ENCODE results near the gene CACNA1D. TPM values are rescaled to one million over a fixed set of nuclear protein-coding genes. Genes with fewer than 3 reads are reported as not detected.

The CACNA1D gene
- total and polyA plus RNA-seq, 2 experiments from 2014 or later: 5.2 to 27.8 TPM

GRCh38 chr3:53788038-53788437 lies 293.6 kb downstream of the CACNA1D start:
- no peaks in the 10 kb centered on the region for H4K20me1 ChIP-seq (ENCODE audit: insufficient read depth, poor library complexity, severe bottlenecking)
- H3K9me2 ChIP-seq (replicated peaks; ENCODE audit: insufficient read depth): no peaks in the 10 kb centered on the region
- no peak overlapping the region for H2AFZ ChIP-seq
- no peaks in the 10 kb centered on the region for H3K79me2 ChIP-seq
- DNase-seq (ENCODE audit: low spot score): no peak
- H3K9me3 ChIP-seq (ENCODE audit: low read depth): no peaks in the 10 kb centered on the region
- H3K27me3 ChIP-seq: no peaks in the 10 kb centered on the region
- TF ChIP-seq EZH2 (IDR thresholded peaks at IDR 0.05; ENCODE audit: borderline replicate concordance) (no peak), EZH2phosphoT487 (IDR thresholded peaks at IDR 0.05; ENCODE audit: low read depth, severe bottlenecking, unreplicated experiment) (no peak), CTCF (IDR thresholded peaks at IDR 0.05; ENCODE audit: poor library complexity) (no peak)
- H3K4me3 ChIP-seq: no peak overlapping the region
- H3K4me2 ChIP-seq: no peak overlapping the region
- H3K36me3 ChIP-seq (replicated peaks; ENCODE audit: insufficient read depth, low read depth): no peaks in the 10 kb centered on the region
- no peak overlapping the region for H3K27ac ChIP-seq
- no peaks in the 10 kb centered on the region for H3K4me1 ChIP-seq (ENCODE audit: insufficient read depth)
- 72% methylated on average over 5 of the region's 5 CpGs for WGBS (ENCODE audit: low lambda C conversion rate, missing lambda C conversion rate)

- no peak overlapping the region for H2AFZ ChIP-seq
- no peaks in the 10 kb centered on the region for H3K9me2 ChIP-seq (replicated peaks; ENCODE audit: insufficient read depth)
- H3K27me3 ChIP-seq: no peaks in the 10 kb centered on the region
- WGBS (ENCODE audit: low lambda C conversion rate, missing lambda C conversion rate): 97% methylated on average over 16 of the region's 16 CpGs
- H3K4me1 ChIP-seq (ENCODE audit: insufficient read depth): no peaks in the 10 kb centered on the region
- DNase-seq (ENCODE audit: low spot score): no peak
- H3K27ac ChIP-seq: no peak overlapping the region
- H3K4me2 ChIP-seq: no peak overlapping the region
- H3K36me3 ChIP-seq (replicated peaks; ENCODE audit: insufficient read depth, low read depth): no peaks in the 10 kb centered on the region
- H4K20me1 ChIP-seq (ENCODE audit: insufficient read depth, poor library complexity, severe bottlenecking): no peaks in the 10 kb centered on the region
- TF ChIP-seq EZH2phosphoT487 (IDR thresholded peaks at IDR 0.05; ENCODE audit: low read depth, severe bottlenecking, unreplicated experiment) (no peak), CTCF (IDR thresholded peaks at IDR 0.05; ENCODE audit: poor library complexity) (no peak), EZH2 (IDR thresholded peaks at IDR 0.05; ENCODE audit: borderline replicate concordance) (no peak)
- no peaks in the 10 kb centered on the region for H3K79me2 ChIP-seq
- no peaks in the 10 kb centered on the region for H3K9me3 ChIP-seq (ENCODE audit: low read depth)
- no peak overlapping the region for H3K4me3 ChIP-seq
Measured at GRCh38 chr3:53789459-53789858, 295.0 kb downstream of the CACNA1D start.

- Histone ChIP-seq H3K4me2 (no peak overlapping the region), H3K79me2 (no peaks in the 10 kb centered on the region), H3K9me3 (ENCODE audit: low read depth) (no peaks in the 10 kb centered on the region), H3K36me3 (replicated peaks; ENCODE audit: insufficient read depth, low read depth) (no peaks in the 10 kb centered on the region), H2AFZ (no peak overlapping the region), H3K4me3 (no peak overlapping the region), H4K20me1 (ENCODE audit: insufficient read depth, poor library complexity, severe bottlenecking) (no peaks in the 10 kb centered on the region), H3K9me2 (replicated peaks; ENCODE audit: insufficient read depth) (no peaks in the 10 kb centered on the region), H3K27me3 (no peaks in the 10 kb centered on the region), H3K27ac (no peak overlapping the region), H3K4me1 (ENCODE audit: insufficient read depth) (no peaks in the 10 kb centered on the region)
- 98% methylated on average over 5 of the region's 5 CpGs for WGBS (ENCODE audit: low lambda C conversion rate, missing lambda C conversion rate)
- no peak for DNase-seq (ENCODE audit: low spot score)
- TF ChIP-seq CTCF (IDR thresholded peaks at IDR 0.05; ENCODE audit: poor library complexity) (no peak), EZH2phosphoT487 (IDR thresholded peaks at IDR 0.05; ENCODE audit: low read depth, severe bottlenecking, unreplicated experiment) (no peak), EZH2 (IDR thresholded peaks at IDR 0.05; ENCODE audit: borderline replicate concordance) (no peak)
Measured at GRCh38 chr3:53790470-53790869, 296.1 kb downstream of the CACNA1D start.

GRCh38 chr3:53791317-53791716 lies 296.9 kb downstream of the CACNA1D start:
- 95% methylated on average over 7 of the region's 7 CpGs for WGBS (ENCODE audit: low lambda C conversion rate, missing lambda C conversion rate)
- TF ChIP-seq EZH2 (IDR thresholded peaks at IDR 0.05; ENCODE audit: borderline replicate concordance) (no peak), EZH2phosphoT487 (IDR thresholded peaks at IDR 0.05; ENCODE audit: low read depth, severe bottlenecking, unreplicated experiment) (no peak), CTCF (IDR thresholded peaks at IDR 0.05; ENCODE audit: poor library complexity) (no peak)
- no peak for DNase-seq (ENCODE audit: low spot score)

More at GRCh38 chr3:53791317-53791716, 296.9 kb downstream of the CACNA1D start:
- Histone ChIP-seq H3K4me3 (no peak overlapping the region), H3K4me1 (ENCODE audit: insufficient read depth) (no peaks in the 10 kb centered on the region), H3K27me3 (no peaks in the 10 kb centered on the region), H3K27ac (no peak overlapping the region), H3K4me2 (no peak overlapping the region), H3K79me2 (no peaks in the 10 kb centered on the region), H3K9me2 (replicated peaks; ENCODE audit: insufficient read depth) (no peaks in the 10 kb centered on the region), H3K9me3 (ENCODE audit: low read depth) (no peaks in the 10 kb centered on the region), H4K20me1 (ENCODE audit: insufficient read depth, poor library complexity, severe bottlenecking) (no peaks in the 10 kb centered on the region), H2AFZ (no peak overlapping the region), H3K36me3 (replicated peaks; ENCODE audit: insufficient read depth, low read depth) (no peaks in the 10 kb centered on the region)
